GM12878 (cell line): Measurements from ENCODE around the gene LCORL.

Source experiments
- CEBPB ChIP-seq, 2 experiments: fragments of 150-350 bp in 1 of 2; IDR thresholded peaks; 2 replicates each; pipeline ENCODE4 v1.6.1; 2012 to 2014; ENCODE audit warnings: low read depth in 2 of 2, low read length in 2 of 2, borderline replicate concordance in 1 of 2, inconsistent platforms in 1 of 2
- CTCF ChIP-seq, 3 experiments: IDR thresholded peaks in 2 of 3; conservative IDR thresholded peaks in 1 of 3; 2 replicates each; pipeline ENCODE4 v1.5.1; 2011; ENCODE audit warnings: low read depth in 3 of 3, low read length in 3 of 3, mild to moderate bottlenecking in 3 of 3, control low read depth in 2 of 3, moderate library complexity in 2 of 3, inconsistent platforms in 1 of 3, mixed read lengths in 1 of 3; ENCODE audit not compliant: control insufficient read depth in 2 of 3, insufficient read depth in 1 of 3; ENCODE audit errors: extremely low read depth in 1 of 3
- E2F8 ChIP-seq: fragments of 450-650 bp; IDR thresholded peaks from 2 replicates; pipeline ENCODE4 v1.6.1; 2018; ENCODE audit warnings: mild to moderate bottlenecking, low read depth, moderate library complexity; ENCODE audit not compliant: partially characterized antibody
- NBN ChIP-seq: fragments of 450-650 bp; IDR thresholded peaks from 2 replicates; pipeline ENCODE4 v1.6.1; 2016
- NRF1 ChIP-seq: conservative IDR thresholded peaks from 2 replicates; pipeline ENCODE4 v1.6.1; 2011; ENCODE audit warnings: mild to moderate bottlenecking, low read depth, low read length, improper control_type of control experiment
- POLR2A ChIP-seq: IDR thresholded peaks from 2 replicates; pipeline ENCODE4 v1.6.1; 2011; ENCODE audit warnings: low read depth, mild to moderate bottlenecking, low read length
- SMC3 ChIP-seq: IDR thresholded peaks from 2 replicates; pipeline ENCODE4 v1.6.1; 2011; ENCODE audit warnings: low read length, improper control_type of control experiment, borderline replicate concordance
- TAF1 ChIP-seq: IDR thresholded peaks from 2 replicates; pipeline ENCODE4 v1.6.1; 2011; ENCODE audit warnings: mild to moderate bottlenecking, low read depth, low read length, borderline replicate concordance

- TF ChIP-seq CEBPB (IDR thresholded peaks at IDR 0.05; ENCODE audit: borderline replicate concordance in 1 of 2, low read depth in 2 of 2, low read length in 2 of 2) (no peak), TAF1 (no peak), E2F8 (no peak), NRF1 (no peak), POLR2A (no peak), CTCF (IDR thresholded peaks at IDR 0.05 in 2 of 3, conservative IDR thresholded peaks at IDR 0.05 in 1 of 3; ENCODE audit: control insufficient read depth in 2 of 3, extremely low read depth in 1 of 3, insufficient read depth in 1 of 3, low read depth in 3 of 3, low read length in 3 of 3) (peak in 1 of 3 experiments; percentile 13; a peak in 1 of 6 replicates), NBN (no peak), SMC3 (no peak)
These were observed 3.7 kb upstream of the LCORL start for GRCh38 chr4:18025288-18025687.
